IMR-90 (cell line): ENCODE data around the gene TCERG1L. TPM values are rescaled to one million over a fixed set of nuclear protein-coding genes. Genes with fewer than 3 reads are reported as not detected.

Experiments
- ATAC-seq: fragments of 200-7000 bp; cut with Tn5 transposase; 2 replicates; pipeline ENCODE4 v1.9.1; 2020; ENCODE audit warnings: low read depth, mild to moderate bottlenecking, moderate library complexity
- BruUV-seq: library from RNA; stranded (reverse); fragments of 400-500 nt; replicated peaks from 2 replicates; lab custom pipeline; 2021; lab: Mats Ljungman, UMichigan
- CTCF ChIA-PET: fragments of 300-600 bp; formaldehyde crosslinking; extraction: SDS; loops from one replicate; lab custom pipeline; 2021; ENCODE audit warnings: antibody characterized with exemption; lab: Yijun Ruan, JAX
- POLR2A ChIA-PET: fragments of 300-600 bp; sonication (Branson Sonifier 250); formaldehyde crosslinking; loops from one replicate; lab custom pipeline; 2022; ENCODE audit warnings: antibody characterized with exemption; ENCODE audit not compliant: unreplicated experiment; lab: Charles Lee
- DNase-seq: peaks from one replicate; pipeline ENCODE4 v3.0.0; 2013
- H2AFZ ChIP-seq: replicated peaks from 2 replicates; pipeline ENCODE3; 2013; ENCODE audit warnings: low read length, mild to moderate bottlenecking; ENCODE audit not compliant: poor library complexity
- H2AK5ac ChIP-seq: 2 replicates; pipeline ENCODE4 v1.6.1; 2013; ENCODE audit warnings: low read depth, low read length, inconsistent platforms
- H2AK9ac ChIP-seq: replicated peaks from 2 replicates; pipeline ENCODE3; 2013; ENCODE audit warnings: mild to moderate bottlenecking, low read depth, low read length, moderate library complexity; ENCODE audit not compliant: poor library complexity
- H2BK120ac ChIP-seq: 2 replicates; pipeline ENCODE4 v1.6.1; 2013; ENCODE audit warnings: low read depth, low read length, inconsistent platforms
- H2BK15ac ChIP-seq: 3 replicates; pipeline ENCODE4 v1.6.1; 2013; ENCODE audit warnings: low read depth, low read length, inconsistent platforms
- H2BK20ac ChIP-seq: 2 replicates; pipeline ENCODE4 v1.6.1; 2013; ENCODE audit warnings: low read depth, mild to moderate bottlenecking, inconsistent platforms, low read length, moderate library complexity
- H2BK5ac ChIP-seq: 2 replicates; pipeline ENCODE4 v1.6.1; 2013; ENCODE audit warnings: mild to moderate bottlenecking, low read depth, low read length, inconsistent platforms; ENCODE audit not compliant: poor library complexity, severe bottlenecking
- H3K14ac ChIP-seq: replicated peaks from 2 replicates; pipeline ENCODE4 v1.6.1; 2013; ENCODE audit warnings: low read depth, low read length, inconsistent platforms
- H3K18ac ChIP-seq: 2 replicates; pipeline ENCODE4 v1.6.1; 2013; ENCODE audit warnings: low read depth, low read length, control low read depth
- H3K23ac ChIP-seq: 2 replicates; pipeline ENCODE4 v1.6.1; 2013; ENCODE audit warnings: low read depth, low read length, inconsistent platforms
- H3K27ac ChIP-seq: 2 replicates; pipeline ENCODE4 v1.5.1; 2013; ENCODE audit warnings: mild to moderate bottlenecking, control low read depth, low read length; ENCODE audit not compliant: insufficient read depth
- H3K27me3 ChIP-seq: 2 replicates; pipeline ENCODE4 v1.6.1; 2013; ENCODE audit warnings: low read length; ENCODE audit not compliant: control insufficient read depth, insufficient read depth
- H3K36me3 ChIP-seq: 2 replicates; pipeline ENCODE4 v1.6.1; 2013; ENCODE audit warnings: low read length, mixed read lengths; ENCODE audit not compliant: control insufficient read depth, insufficient read depth
- H3K4ac ChIP-seq: 2 replicates; pipeline ENCODE4 v1.6.1; 2013; ENCODE audit warnings: low read depth, low read length, inconsistent platforms
- H3K4me1 ChIP-seq: 2 replicates; pipeline ENCODE4 v1.6.1; 2013; ENCODE audit warnings: low read length, mixed read lengths; ENCODE audit not compliant: control insufficient read depth, insufficient read depth
- H3K4me2 ChIP-seq: 2 replicates; pipeline ENCODE4 v1.6.1; 2013; ENCODE audit warnings: low read depth, mild to moderate bottlenecking, control low read depth, low read length, moderate library complexity
- H3K4me3 ChIP-seq: 2 replicates; pipeline ENCODE4 v1.5.1; 2013; ENCODE audit warnings: low read depth, mild to moderate bottlenecking, control low read depth, low read length, moderate library complexity; ENCODE audit not compliant: insufficient read depth
- H3K56ac ChIP-seq: 2 replicates; pipeline ENCODE4 v1.6.1; 2013; ENCODE audit warnings: low read length, inconsistent platforms; ENCODE audit not compliant: insufficient read depth; ENCODE audit errors: extremely low read depth
- H3K79me1 ChIP-seq, 2 experiments: 2 replicates each; pipeline ENCODE4 v1.6.1; 2013; ENCODE audit warnings: low read length in 2 of 2, inconsistent platforms in 1 of 2, low read depth in 1 of 2
- H3K9ac ChIP-seq: 2 replicates; pipeline ENCODE4 v1.6.1; 2013; ENCODE audit warnings: low read depth, low read length, control low read depth
- H3K9me1 ChIP-seq: 2 replicates; pipeline ENCODE4 v1.6.1; 2013; ENCODE audit warnings: low read length, inconsistent platforms; ENCODE audit not compliant: insufficient read depth
- H3K9me3 ChIP-seq: 2 replicates; pipeline ENCODE4 v1.6.1; 2013; ENCODE audit warnings: low read length; ENCODE audit not compliant: control insufficient read depth, insufficient read depth
- H4K20me1 ChIP-seq: 2 replicates; pipeline ENCODE4 v1.6.1; 2013; ENCODE audit warnings: low read length, inconsistent platforms; ENCODE audit not compliant: insufficient read depth
- H4K5ac ChIP-seq: 2 replicates; pipeline ENCODE4 v1.6.1; 2013; ENCODE audit warnings: mild to moderate bottlenecking, low read depth, low read length, control low read depth
- H4K8ac ChIP-seq, 2 experiments: 2 replicates each; pipeline ENCODE4 v1.6.1; 2013; ENCODE audit warnings: low read depth in 2 of 2, low read length in 2 of 2, control low read depth in 1 of 2, inconsistent platforms in 1 of 2
- H4K91ac ChIP-seq: 2 replicates; pipeline ENCODE4 v1.6.1; 2013; ENCODE audit warnings: low read depth, low read length, inconsistent platforms; ENCODE audit not compliant: insufficient read depth
- BHLHE40 ChIP-seq: fragments of 150-350 bp; IDR thresholded peaks from 2 replicates; pipeline ENCODE4 v1.6.1; 2016; ENCODE audit warnings: mild to moderate bottlenecking, low read depth, low read length
- MAZ ChIP-seq: IDR thresholded peaks from 2 replicates; pipeline ENCODE4 v1.6.1; 2012; ENCODE audit warnings: low read depth, mild to moderate bottlenecking, low read length, improper control_type of control experiment, moderate library complexity, borderline replicate concordance
- NFE2L2 ChIP-seq: fragments of 150-350 bp; IDR thresholded peaks from 2 replicates; pipeline ENCODE4 v1.6.1; 2016; ENCODE audit warnings: low read depth, mild to moderate bottlenecking, low read length
- RAD21 ChIP-seq: IDR thresholded peaks from 2 replicates; pipeline ENCODE4 v1.6.1; 2012; ENCODE audit warnings: low read length, improper control_type of control experiment
- SMC3 ChIP-seq: fragments of 150-350 bp; IDR thresholded peaks from 2 replicates; pipeline ENCODE4 v1.6.1; 2016; ENCODE audit warnings: low read depth, mild to moderate bottlenecking, antibody characterized with exemption, low read length, moderate library complexity
- WGBS, 2 experiments: methylation state at CpG; one replicate each; pipeline versions ENCODE4 v1.1.5 to v1.1.7; 2013; ENCODE audit warnings: missing lambda C conversion rate in 2 of 2; ENCODE audit not compliant: insufficient read length in 1 of 2; ENCODE audit errors: extremely low coverage in 2 of 2; 5-methylcytosine and 5-hydroxymethylcytosine counted together
- dilution Hi-C: fragments of 300-500 bp; cut with HindIII; formaldehyde crosslinking; loops from one replicate; pipeline ENCODE4 v1.14.3; 2018; ENCODE audit warnings: low sequenced_read_pairs; ENCODE audit not compliant: unreplicated experiment
- in situ Hi-C: fragments of 300-500 bp; cut with MboI; formaldehyde crosslinking; loops from 3 replicates; pipeline ENCODE4 v1.14.3; 2019; ENCODE audit warnings: low sequenced_read_pairs, inconsistent platforms, mixed read lengths
- intact Hi-C: fragments of 100-400 bp; cut with micrococcal nuclease; formaldehyde crosslinking; loops from 2 replicates; pipeline ENCODE4 v1.10.0; 2022
- polyA plus RNA-seq, 3 experiments: library from polyadenylated mRNA; depleted of rRNA; stranded (reverse); fragments of >200 nt; gene quantifications; 2 replicates each; pipeline ENCODE4 v1.2.3, GENCODE V29; 2012; ENCODE audit warnings: low replicate concordance in 1 of 3
- total RNA-seq: library from RNA; depleted of rRNA; stranded (reverse); fragments of >200 nt; gene quantifications from 2 replicates; pipeline ENCODE4 v1.2.3, GENCODE V29; 2012

TCERG1L gene
- total and polyA plus RNA-seq, 2 of the 4 experiments (the other 2 are of a cell fraction): not detected

- Histone ChIP-seq H3K36me3 (no peaks in the 10 kb centered on the region), H3K4ac (no peak overlapping the region), H4K8ac (no peak overlapping the region), H3K4me1 (no peaks in the 10 kb centered on the region), H2AK5ac (no peak overlapping the region), H3K4me3 (no peak overlapping the region), H3K79me1 (no peaks in the 10 kb centered on the region), H3K9me1 (no peaks in the 10 kb centered on the region), H3K27me3 (no peaks in the 10 kb centered on the region), H3K9me3 (peaks cover 52% of the 10 kb centered on the region), H3K23ac (no peak overlapping the region), H2AFZ (no peak overlapping the region), H2BK5ac (no peak overlapping the region), H3K4me2 (no peak overlapping the region), H4K5ac (no peak overlapping the region), H2AK9ac (peak overlapping the region; percentile 28), H4K20me1 (no peaks in the 10 kb centered on the region), H2BK120ac (no peak overlapping the region), H4K91ac (no peak overlapping the region), H3K27ac (no peak overlapping the region), H3K18ac (no peak overlapping the region), H3K14ac (no peak overlapping the region), H3K9ac (no peak overlapping the region), H3K56ac (no peak overlapping the region), H2BK20ac (no peak overlapping the region), H2BK15ac (no peak overlapping the region)
- in situ Hi-C loops: no loop called here
- dilution Hi-C loops: no loop called here
- TF ChIP-seq SMC3: no peak
- TF ChIP-seq NFE2L2: no peak
- no peak for TF ChIP-seq RAD21
- TF ChIP-seq BHLHE40: no peak
- TF ChIP-seq MAZ: no peak
- intact Hi-C loops: no loop called here
- ChIA-PET POLR2A (no interaction called here), CTCF (no interaction called here)
- 84% methylated on average over 23 of the region's 27 CpGs; no CpG with 5 or more reads in 1 of the 2 experiments for WGBS, 2 experiments
- no peak for DNase-seq
- ATAC-seq: no peak
- BruUV-seq: no TSS peak
These were observed 236.2 kb downstream of the TCERG1L start for GRCh38 chr10:131075218-131075770.
